OCI-LY1 (cell line): ENCODE results near the gene RAP1B.

Experiments used
- EZH2 ChIP-seq: fragments of 200-600 bp; sonication (generic), shearing (Covaris generic); IDR thresholded peaks from 2 replicates; pipeline ENCODE4 v1.8.0; 2017; ENCODE audit warnings: borderline replicate concordance, mixed run types, mild to moderate bottlenecking, antibody characterized with exemption, low read length, moderate library complexity, mixed read lengths
- TF ChIP-seq, protein P1 (sequence below): fragments of 200-600 bp; sonication (generic), shearing (Covaris generic); IDR thresholded peaks from 2 replicates; pipeline ENCODE4 v1.5.1; 2017; ENCODE audit warnings: mild to moderate bottlenecking, antibody characterized with exemption, low read length, moderate library complexity, mixed read lengths

DNA sequence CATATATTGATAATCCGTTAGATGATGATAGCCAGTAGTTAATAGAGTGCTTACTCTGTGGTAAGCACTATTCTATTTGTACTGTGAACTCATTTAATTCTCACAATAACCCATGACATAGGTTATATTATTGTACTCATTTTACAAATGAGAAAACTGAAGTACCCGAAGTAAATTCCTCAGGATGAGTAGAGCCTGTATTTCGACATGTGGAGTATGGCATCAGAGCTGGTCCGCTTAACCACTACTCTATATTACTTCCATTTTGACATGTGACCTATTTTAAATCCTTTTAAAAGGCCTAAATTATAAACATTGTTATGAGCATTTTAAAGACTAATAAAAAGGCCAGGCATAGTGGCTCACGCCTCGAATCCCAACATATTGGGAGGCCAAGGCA lies 8.0 kb upstream of the RAP1B start:
- TF ChIP-seq, protein P1, sequence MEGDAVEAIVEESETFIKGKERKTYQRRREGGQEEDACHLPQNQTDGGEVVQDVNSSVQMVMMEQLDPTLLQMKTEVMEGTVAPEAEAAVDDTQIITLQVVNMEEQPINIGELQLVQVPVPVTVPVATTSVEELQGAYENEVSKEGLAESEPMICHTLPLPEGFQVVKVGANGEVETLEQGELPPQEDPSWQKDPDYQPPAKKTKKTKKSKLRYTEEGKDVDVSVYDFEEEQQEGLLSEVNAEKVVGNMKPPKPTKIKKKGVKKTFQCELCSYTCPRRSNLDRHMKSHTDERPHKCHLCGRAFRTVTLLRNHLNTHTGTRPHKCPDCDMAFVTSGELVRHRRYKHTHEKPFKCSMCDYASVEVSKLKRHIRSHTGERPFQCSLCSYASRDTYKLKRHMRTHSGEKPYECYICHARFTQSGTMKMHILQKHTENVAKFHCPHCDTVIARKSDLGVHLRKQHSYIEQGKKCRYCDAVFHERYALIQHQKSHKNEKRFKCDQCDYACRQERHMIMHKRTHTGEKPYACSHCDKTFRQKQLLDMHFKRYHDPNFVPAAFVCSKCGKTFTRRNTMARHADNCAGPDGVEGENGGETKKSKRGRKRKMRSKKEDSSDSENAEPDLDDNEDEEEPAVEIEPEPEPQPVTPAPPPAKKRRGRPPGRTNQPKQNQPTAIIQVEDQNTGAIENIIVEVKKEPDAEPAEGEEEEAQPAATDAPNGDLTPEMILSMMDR = no peak
- no peak for TF ChIP-seq EZH2
